AG09309 (cell line): ENCODE measurements around the gene KCNJ9.

ENCODE experiments used
- DNase-seq: peaks from one replicate; pipeline ENCODE4 v3.0.0-alpha.2; 2010; ENCODE audit warnings: low read depth
- H3K4me3 ChIP-seq: 2 replicates; pipeline ENCODE4 v1.5.1; 2011; ENCODE audit warnings: mild to moderate bottlenecking, low read depth, low read length, moderate library complexity; ENCODE audit not compliant: control insufficient read depth
- CTCF ChIP-seq: IDR thresholded peaks from 2 replicates; pipeline ENCODE4 v1.5.1; 2011; ENCODE audit warnings: mild to moderate bottlenecking, low read depth, low read length, inconsistent platforms; ENCODE audit not compliant: insufficient read depth, control insufficient read depth; ENCODE audit errors: missing control alignments

The KCNJ9 gene

GRCh38 chr1:160128636-160129035 lies 47.3 kb downstream of the KCNJ9 start:
- no peak for DNase-seq
- H3K4me3 ChIP-seq, result no peak overlapping the region
- no peak for TF ChIP-seq CTCF

GRCh38 chr1:160129046-160129445 lies 47.7 kb downstream of the KCNJ9 start:
- no peak for TF ChIP-seq CTCF
- no peak overlapping the region for H3K4me3 ChIP-seq
- no peak for DNase-seq

- DNase-seq, result no peak
- no peak overlapping the region for H3K4me3 ChIP-seq
- no peak for TF ChIP-seq CTCF
These were observed 48.2 kb downstream of the KCNJ9 start for GRCh38 chr1:160129558-160129957.

GRCh38 chr1:160129966-160130365 lies 48.6 kb downstream of the KCNJ9 start:
- DNase-seq, result no peak
- TF ChIP-seq CTCF, result no peak
- H3K4me3 ChIP-seq, result no peak overlapping the region

GRCh38 chr1:160130486-160130885 lies 49.1 kb downstream of the KCNJ9 start:
- TF ChIP-seq CTCF, result no peak
- H3K4me3 ChIP-seq, result no peak overlapping the region
- DNase-seq, result no peak

GRCh38 chr1:160130939-160131338 lies 49.6 kb downstream of the KCNJ9 start:
- no peak overlapping the region for H3K4me3 ChIP-seq
- TF ChIP-seq CTCF, result no peak
- no peak for DNase-seq
